GM12878 (cell line): ENCODE results near the gene PCGF1. TPM values are rescaled to one million over a fixed set of nuclear protein-coding genes. Genes with fewer than 3 reads are reported as not detected.

Experiments used
- ATAC-seq: fragments of 200-7000 bp; cut with Tn5 transposase; 3 replicates; pipeline ENCODE4 v1.9.1; 2020; ENCODE audit warnings: mild to moderate bottlenecking, moderate library complexity
- BruUV-seq: library from RNA; stranded (reverse); fragments of 400-500 nt; replicated peaks from 2 replicates; lab custom pipeline; 2021; lab: Mats Ljungman, UMichigan
- CTCF ChIA-PET: fragments of 300-600 bp; sonication (Branson Sonifier 250); formaldehyde crosslinking; extraction: SDS; loops from one replicate; lab custom pipeline; 2021; ENCODE audit warnings: inconsistent platforms; lab: Yijun Ruan, JAX
- POLR2A ChIA-PET: fragments of 350-600 bp; formaldehyde crosslinking; extraction: SDS; loops from one replicate; lab custom pipeline; 2021; ENCODE audit warnings: inconsistent platforms; lab: Charles Lee
- RAD21 ChIA-PET: fragments of 300-600 bp; sonication (Branson Sonifier 250); formaldehyde crosslinking; loops from one replicate; lab custom pipeline; 2023; ENCODE audit warnings: antibody characterized with exemption; ENCODE audit not compliant: unreplicated experiment; lab: Charles Lee
- SMC1A ChIA-PET: fragments of 300-600 bp; sonication (Branson Sonifier 250); formaldehyde crosslinking; loops from one replicate; lab custom pipeline; 2023; ENCODE audit not compliant: unreplicated experiment, uncharacterized antibody; lab: Charles Lee
- DNase-seq: peaks from one replicate; pipeline ENCODE4 v3.0.0-alpha.2; 2011; ENCODE audit warnings: low read depth, low spot score
- FAIRE-seq: peaks from 3 replicates; lab custom pipeline; 2011; peaks lifted over from hg19 to GRCh38; lab: Jason Lieb, UNC
- H2AFZ ChIP-seq: 2 replicates; pipeline ENCODE4 v1.6.0; 2011; ENCODE audit warnings: low read depth, low read length, control low read depth; ENCODE audit not compliant: control insufficient read depth
- H3K27ac ChIP-seq: 2 replicates; pipeline ENCODE4 v1.5.1; 2011; ENCODE audit warnings: control low read depth; ENCODE audit not compliant: control insufficient read depth, insufficient read depth
- H3K27me3 ChIP-seq, 2 experiments: replicated peaks in 1 of 2; 2 replicates each; pipeline versions ENCODE4 v1.6.0 to v1.6.1; 2011; ENCODE audit warnings: low read length in 1 of 2; ENCODE audit not compliant: control insufficient read depth in 2 of 2, insufficient read depth in 2 of 2
- H3K36me3 ChIP-seq, 2 experiments: 2 replicates each; pipeline ENCODE4 v1.5.1; 2011; ENCODE audit warnings: low read length in 1 of 2; ENCODE audit not compliant: control insufficient read depth in 2 of 2, insufficient read depth in 2 of 2
- H3K4me1 ChIP-seq: 2 replicates; pipeline ENCODE4 v1.6.1; 2011; ENCODE audit warnings: mild to moderate bottlenecking, low read length, moderate library complexity, mixed read lengths; ENCODE audit not compliant: control insufficient read depth, insufficient read depth
- H3K4me2 ChIP-seq: 2 replicates; pipeline ENCODE4 v1.6.0; 2011; ENCODE audit warnings: control low read depth; ENCODE audit not compliant: control insufficient read depth, insufficient read depth
- H3K4me3 ChIP-seq: fragments of 200-600 bp; sonication (generic); 2 replicates; pipeline ENCODE4 v1.5.1; 2016
- H3K79me2 ChIP-seq: 2 replicates; pipeline ENCODE4 v1.6.0; 2011; ENCODE audit warnings: low read length; ENCODE audit not compliant: control insufficient read depth, insufficient read depth
- H3K9ac ChIP-seq: 2 replicates; pipeline ENCODE4 v1.8.0; 2011; ENCODE audit warnings: low read length, control low read depth, mixed read lengths; ENCODE audit not compliant: control insufficient read depth, insufficient read depth
- H3K9me3 ChIP-seq: replicated peaks from 3 replicates; pipeline ENCODE4 v1.5.1; 2011; ENCODE audit warnings: mild to moderate bottlenecking, low read length; ENCODE audit not compliant: control insufficient read depth, insufficient read depth
- H4K20me1 ChIP-seq: 2 replicates; pipeline ENCODE4 v1.6.0; 2011; ENCODE audit not compliant: control insufficient read depth, insufficient read depth
- BCLAF1 ChIP-seq: fragments of 450-650 bp; IDR thresholded peaks from 2 replicates; pipeline ENCODE4 v1.6.1; 2017; ENCODE audit warnings: antibody characterized with exemption, mild to moderate bottlenecking, moderate library complexity
- DPF2 ChIP-seq: fragments of 450-650 bp; IDR thresholded peaks from 2 replicates; pipeline ENCODE4 v1.6.1; 2017; ENCODE audit warnings: mild to moderate bottlenecking
- IRF3 ChIP-seq: fragments of 450-650 bp; IDR thresholded peaks from 2 replicates; pipeline ENCODE4 v1.6.1; 2014; ENCODE audit warnings: mild to moderate bottlenecking
- PAX8 ChIP-seq: fragments of 450-650 bp; IDR thresholded peaks from 2 replicates; pipeline ENCODE4 v1.6.1; 2017; ENCODE audit warnings: mild to moderate bottlenecking, moderate library complexity
- USF1 ChIP-seq: IDR thresholded peaks from 2 replicates; pipeline ENCODE4 v1.6.1; 2011; ENCODE audit warnings: borderline replicate concordance, low read depth, mild to moderate bottlenecking, moderate library complexity, mixed read lengths, low read length; ENCODE audit not compliant: insufficient read depth; ENCODE audit errors: extremely low read length
- WRNIP1 ChIP-seq: IDR thresholded peaks from 2 replicates; pipeline ENCODE4 v1.6.1; 2011; ENCODE audit warnings: low read depth, low read length, improper control_type of control experiment, borderline replicate concordance
- WGBS: methylation state at CpG from one replicate; pipeline ENCODE4 v1.1.6; 2016; ENCODE audit warnings: low lambda C conversion rate; ENCODE audit not compliant: insufficient replicate concordance, insufficient coverage; ENCODE audit errors: missing lambda C conversion rate; 5-methylcytosine and 5-hydroxymethylcytosine counted together
- in situ Hi-C: fragments of 300-500 bp; cut with MboI; formaldehyde crosslinking; loops from 9 replicates; pipeline ENCODE4 v1.14.3; 2018; ENCODE audit warnings: mixed read lengths
- intact Hi-C: fragments of 100-400 bp; cut with micrococcal nuclease; formaldehyde crosslinking; loops from one replicate; pipeline ENCODE4 v1.14.2; 2022; ENCODE audit not compliant: unreplicated experiment
- polyA plus RNA-seq, 11 experiments: library from polyadenylated mRNA; depleted of rRNA in 4 of 11; unstranded in 6 of 11; stranded (reverse) in 5 of 11; fragments of >200 nt; fragmentation: Nextera tagmentation in 4 of 11; fragmentation: Illumina TruSeq in 1 of 11; extraction: Ambion mirVana in 4 of 11; extraction: Trizol in 1 of 11; gene quantifications; 1 replicate in 1 of 11; 2 replicates in 10 of 11; pipeline versions ENCODE4 v1.2.1 to v1.2.3, GENCODE V29; 2011 to 2016; ENCODE audit warnings: inconsistent platforms in 2 of 11, missing spikeins in 2 of 11, low read depth in 1 of 11
- total RNA-seq, 4 experiments: library from RNA; depleted of rRNA in 3 of 4; stranded (reverse); fragments of >200 nt in 3 of 4; fragmentation: Illumina TruSeq in 1 of 4; extraction: Trizol in 1 of 4; gene quantifications; 2 replicates each; pipeline versions ENCODE4 v1.2.1 to v1.2.3, GENCODE V29; 2013 to 2021

The PCGF1 gene
- total and polyA plus RNA-seq, 10 of the 15 experiments (the other 5 are each of a cell fraction or from before 2014, with no cell fraction given), result 23.1 to 50.8 (median 27.4) TPM

- POLR2A ChIA-PET, result no interaction called here
- WGBS, result 97% methylated on average over 12 of the region's 12 CpGs
- DNase-seq, result no peak
- no peaks in the 10 kb centered on the region for H3K79me2 ChIP-seq
- H2AFZ ChIP-seq, result no peak overlapping the region
- ATAC-seq, result no peak
- FAIRE-seq, result no peak
- no peaks in the 10 kb centered on the region for H3K4me1 ChIP-seq
- TF ChIP-seq IRF3 (no peak), USF1 (no peak), BCLAF1 (no peak), DPF2 (no peak), PAX8 (no peak), WRNIP1 (no peak)
- TF ChIP-seq, all 136 proteins: peak for 0
- intact Hi-C loops, result no loop called here
- no peaks in the 10 kb centered on the region for H3K27me3 ChIP-seq
- CTCF ChIA-PET, result interaction anchor here (1.3 to 19.4 kb wide), 3 partner anchors 9 to 96 kb away, joined by 6 to 280 read pairs (median 10); partner anchors contain the start of genes CCDC142 and TTC31
- no peak overlapping the region for H3K4me3 ChIP-seq
- H3K36me3 ChIP-seq, result peaks cover 12 to 13% of the 10 kb centered on the region in 2 experiments
- SMC1A ChIA-PET, result no interaction called here
- H3K4me2 ChIP-seq, result no peak overlapping the region
- in situ Hi-C loops, result no loop called here
- no peaks in the 10 kb centered on the region for H3K9me3 ChIP-seq
- no peak overlapping the region for H3K27ac ChIP-seq
- RAD21 ChIA-PET, result no interaction called here
- no peak overlapping the region for H3K9ac ChIP-seq
- BruUV-seq, result no TSS peak
- no peaks in the 10 kb centered on the region for H4K20me1 ChIP-seq
Measured at GRCh38 chr2:74491648-74492544, 15.6 kb downstream of the PCGF1 start.
